ENCODE measurements around the gene NOTUM.
"Not testable (repeated sequence)": the region's sequence is repeated elsewhere in the genome, so short reads cannot be mapped to it uniquely, and the experiment has no call there.

Gene NOTUM

GRCh38 chr17:81996232-81996756 lies 35.3 kb upstream of the NOTUM start:
- DNase-seq, result no peak

GRCh38 chr17:81995463-81996231 lies 34.7 kb upstream of the NOTUM start:
- DNase-seq, result no peak

GRCh38 chr17:81994593-81995462 lies 33.8 kb upstream of the NOTUM start:
- DNase-seq, result no peak

- no peak for DNase-seq
These were observed 33.0 kb upstream of the NOTUM start for GRCh38 chr17:81993729-81994592.

GRCh38 chr17:81992306-81993102 lies 31.5 kb upstream of the NOTUM start:
- no peak for DNase-seq

- no peak for DNase-seq
These were observed 30.8 kb upstream of the NOTUM start for GRCh38 chr17:81991684-81992305.

- no peak for DNase-seq
These were observed 30.1 kb upstream of the NOTUM start for GRCh38 chr17:81990836-81991683.

- DNase-seq, result no peak
These were observed 26.3 kb upstream of the NOTUM start for GRCh38 chr17:81987161-81987770.

- no peak for DNase-seq
These were observed 25.6 kb upstream of the NOTUM start for GRCh38 chr17:81986606-81987005.

GRCh38 chr17:81984773-81985410 lies 23.9 kb upstream of the NOTUM start:
- DNase-seq, result no peak

GRCh38 chr17:81983639-81984373 lies 22.8 kb upstream of the NOTUM start:
- DNase-seq, result no peak

GRCh38 chr17:81983011-81983638 lies 22.1 kb upstream of the NOTUM start:
- DNase-seq, result no peak

GRCh38 chr17:81981511-81981910 lies 20.5 kb upstream of the NOTUM start:
- DNase-seq, result not testable (repeated sequence)

GRCh38 chr17:81980707-81981343 lies 19.8 kb upstream of the NOTUM start:
- no peak for DNase-seq

GRCh38 chr17:81980122-81980521 lies 19.1 kb upstream of the NOTUM start:
- no peak for DNase-seq

- no peak for DNase-seq
These were observed 17.7 kb upstream of the NOTUM start for GRCh38 chr17:81978524-81979298.
